GM21737 (cell line): Measurements from ENCODE around the gene SIPA1L3.
"Not testable (repeated sequence)": the region's sequence is repeated elsewhere in the genome, so short reads cannot be mapped to it uniquely, and the experiment has no call there.

ENCODE experiments used
- ATAC-seq: cut with Tn5 transposase; IDR thresholded peaks from one replicate; pipeline ENCODE4 v1.9.1; 2021; ENCODE audit warnings: mild to moderate bottlenecking, moderate library complexity; ENCODE audit not compliant: unreplicated experiment

SIPA1L3 gene

GRCh38 chr19:38224014-38224862 is 317.2 kb downstream of the SIPA1L3 start, which contains the start of gene DPF1:
Gene DPF1 (minus strand): TSS chr19:38224222. CDS start chr19:38224142, 80 bp downstream.
- ATAC-seq, result no peak

GRCh38 chr19:38224863-38225218 is 317.8 kb downstream of the SIPA1L3 start:
- ATAC-seq, result not testable (repeated sequence)

- ATAC-seq, result no peak
These were observed 320.4 kb downstream of the SIPA1L3 start for GRCh38 chr19:38227287-38228004.

- no peak for ATAC-seq
These were observed 321.0 kb downstream of the SIPA1L3 start for GRCh38 chr19:38228005-38228377.

- ATAC-seq, result no peak
These were observed 321.8 kb downstream of the SIPA1L3 start for GRCh38 chr19:38228491-38229439.

GRCh38 chr19:38229585-38230073 is 322.6 kb downstream of the SIPA1L3 start:
- ATAC-seq, result no peak

GRCh38 chr19:38230506-38231133 is 323.6 kb downstream of the SIPA1L3 start:
- not testable (repeated sequence) for ATAC-seq

- ATAC-seq, result no peak
These were observed 324.9 kb downstream of the SIPA1L3 start for GRCh38 chr19:38231918-38232317.

GRCh38 chr19:38233740-38234251 is 326.8 kb downstream of the SIPA1L3 start:
- no peak for ATAC-seq

- no peak for ATAC-seq
These were observed 327.6 kb downstream of the SIPA1L3 start for GRCh38 chr19:38234615-38235014.

- ATAC-seq, result no peak
These were observed 332.8 kb downstream of the SIPA1L3 start for GRCh38 chr19:38239816-38240215.

GRCh38 chr19:38243279-38243673 is 336.3 kb downstream of the SIPA1L3 start:
- no peak for ATAC-seq

- no peak for ATAC-seq
These were observed 339.0 kb downstream of the SIPA1L3 start for GRCh38 chr19:38245826-38246498.

- ATAC-seq, result no peak
These were observed 340.1 kb downstream of the SIPA1L3 start for GRCh38 chr19:38247126-38247525.

GRCh38 chr19:38247734-38248268 is 340.8 kb downstream of the SIPA1L3 start:
- no peak for ATAC-seq

- no peak for ATAC-seq
These were observed 341.4 kb downstream of the SIPA1L3 start for GRCh38 chr19:38248421-38248820.

GRCh38 chr19:38250428-38250820 is 343.4 kb downstream of the SIPA1L3 start:
- no peak for ATAC-seq

- no peak for ATAC-seq
These were observed 344.0 kb downstream of the SIPA1L3 start for GRCh38 chr19:38250821-38251563.
